GM12878 (cell line): Measurements from ENCODE around the gene PRKACG.

Experiments used
- ASH2L ChIP-seq: fragments of 300-600, 200-600 bp; sonication (generic); IDR thresholded peaks from 2 replicates; pipeline ENCODE4 v1.6.1; 2017; ENCODE audit warnings: low read depth, mild to moderate bottlenecking, borderline replicate concordance
- EP300 ChIP-seq, 2 experiments: fragments of 150-350 bp in 1 of 2; IDR thresholded peaks; 2 replicates each; pipeline ENCODE4 v1.6.1; 2011 to 2012; ENCODE audit warnings: low read depth in 2 of 2, low read length in 2 of 2, borderline replicate concordance in 1 of 2, improper control_type of control experiment in 1 of 2, inconsistent platforms in 1 of 2; ENCODE audit not compliant: control insufficient read depth in 1 of 2
- TCF7 ChIP-seq: IDR thresholded peaks from 2 replicates; pipeline ENCODE4 v1.6.1; 2014; ENCODE audit warnings: antibody characterized with exemption, borderline replicate concordance
- YY1 ChIP-seq: IDR thresholded peaks from 2 replicates; pipeline ENCODE4 v1.6.1; 2011; ENCODE audit warnings: low read depth, mild to moderate bottlenecking, low read length

DNA sequence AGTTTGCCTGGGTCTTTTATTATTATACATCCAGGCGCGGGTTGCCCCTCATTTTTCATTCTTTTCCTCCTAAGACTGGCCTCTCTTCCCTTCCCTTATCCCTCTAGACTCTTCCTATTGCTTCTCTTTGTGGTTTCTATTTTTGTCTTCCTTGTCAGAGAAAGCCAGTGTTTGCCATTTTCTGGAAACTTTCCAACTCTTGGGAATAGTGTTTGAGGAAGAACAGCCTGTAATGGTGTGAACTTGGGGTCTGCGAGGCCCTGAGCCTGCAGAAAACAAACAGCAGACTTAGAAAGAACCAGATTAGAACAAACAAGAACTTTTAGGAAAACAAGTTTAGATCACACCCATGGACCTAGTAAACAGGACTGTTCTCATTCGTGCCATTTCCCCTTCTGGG lies 15.5 kb downstream of the PRKACG start:
- no peak for TF ChIP-seq YY1
- no peak for TF ChIP-seq ASH2L
- TF ChIP-seq EP300 (IDR thresholded peaks at IDR 0.05; ENCODE audit: borderline replicate concordance in 1 of 2, control insufficient read depth in 1 of 2, low read depth in 2 of 2, low read length in 2 of 2), result no peak
- no peak for TF ChIP-seq TCF7
